SU-DHL-6 (cell line): ENCODE results near the gene CDH22.

ENCODE experiments used
- H2AFZ ChIP-seq: fragments of 200-600 bp; sonication (generic); 2 replicates; pipeline ENCODE4 v1.6.1; 2014; ENCODE audit warnings: low read depth, mild to moderate bottlenecking, moderate library complexity, mixed read lengths, antibody characterized with exemption, low read length; ENCODE audit not compliant: severe bottlenecking
- H3F3A ChIP-seq: fragments of 200-600 bp; shearing (Covaris generic); 2 replicates; pipeline ENCODE4 v1.6.0; 2016; ENCODE audit warnings: antibody characterized with exemption, mild to moderate bottlenecking; ENCODE audit not compliant: insufficient read depth
- H3K27ac ChIP-seq: fragments of 200-600 bp; sonication (generic); 2 replicates; pipeline ENCODE4 v1.5.1; 2016; ENCODE audit warnings: low read depth, mild to moderate bottlenecking, low read length, moderate library complexity, mixed read lengths
- H3K27me3 ChIP-seq: fragments of 200-600 bp; sonication (generic), shearing (Covaris generic); 2 replicates; pipeline ENCODE4 v1.6.0; 2014; ENCODE audit warnings: mild to moderate bottlenecking, low read length
- H3K36me3 ChIP-seq: fragments of 200-600 bp; sonication (generic); 2 replicates; pipeline ENCODE4 v1.6.1; 2014; ENCODE audit warnings: mild to moderate bottlenecking, low read length, mixed read lengths
- H3K4me2 ChIP-seq: fragments of 300-600, 200-600 bp; shearing (Covaris generic), sonication (generic); 2 replicates; pipeline ENCODE4 v1.6.0; 2014; ENCODE audit warnings: low read length, low read depth, mild to moderate bottlenecking; ENCODE audit not compliant: poor library complexity, severe bottlenecking
- H3K4me3 ChIP-seq: fragments of 200-600 bp; sonication (generic); 2 replicates; pipeline ENCODE4 v1.5.1; 2014; ENCODE audit warnings: antibody characterized with exemption, low read length, mild to moderate bottlenecking, mixed read lengths; ENCODE audit not compliant: insufficient read depth, poor library complexity, severe bottlenecking
- H3K79me2 ChIP-seq: fragments of 200-600 bp; sonication (generic); 2 replicates; pipeline ENCODE4 v1.6.1; 2014; ENCODE audit warnings: mild to moderate bottlenecking, low read length, moderate library complexity; ENCODE audit not compliant: insufficient read depth
- H3K9ac ChIP-seq: fragments of 200-600 bp; sonication (generic); 2 replicates; pipeline ENCODE4 v1.7.0; 2014; ENCODE audit warnings: mild to moderate bottlenecking, low read length
- H3K9me2 ChIP-seq: fragments of 200-600 bp; sonication (generic); replicated peaks from 2 replicates; pipeline ENCODE4 v1.6.1; 2014; ENCODE audit warnings: low read length; ENCODE audit not compliant: insufficient read depth
- H3K9me3 ChIP-seq: fragments of 200-600 bp; sonication (generic); 2 replicates; pipeline ENCODE4 v1.6.1; 2014; ENCODE audit warnings: low read length, mixed read lengths; ENCODE audit not compliant: insufficient read depth
- H4K20me1 ChIP-seq: fragments of 200-600 bp; sonication (generic); 2 replicates; pipeline ENCODE4 v1.6.1; 2014; ENCODE audit warnings: low read depth, mild to moderate bottlenecking, antibody characterized with exemption, low read length, moderate library complexity, mixed read lengths
- CTCF ChIP-seq: fragments of 200-600 bp; sonication (generic); IDR thresholded peaks from one replicate; pipeline ENCODE4 v1.5.1; 2017; ENCODE audit warnings: antibody characterized with exemption, mild to moderate bottlenecking, low read length, moderate library complexity; ENCODE audit not compliant: insufficient read depth, poor library complexity, severe bottlenecking
- EZH2phosphoT487 ChIP-seq: fragments of 200-600 bp; sonication (generic), shearing (Covaris generic); conservative IDR thresholded peaks from 2 replicates; pipeline ENCODE4 v1.6.1; 2018; ENCODE audit warnings: mild to moderate bottlenecking, antibody characterized with exemption, low read length, moderate library complexity, mixed read lengths

Gene CDH22

GRCh38 chr20:46175127-46175494 lies 133.2 kb downstream of the CDH22 start:
- Histone ChIP-seq H3K27ac (no peak overlapping the region), H3K4me3 (no peak overlapping the region), H3K36me3 (no peaks in the 10 kb centered on the region), H4K20me1 (no peaks in the 10 kb centered on the region), H3K79me2 (no peaks in the 10 kb centered on the region), H3K9me2 (no peaks in the 10 kb centered on the region), H3F3A (no peaks in the 10 kb centered on the region), H3K9ac (no peak overlapping the region), H3K27me3 (no peaks in the 10 kb centered on the region), H3K9me3 (no peaks in the 10 kb centered on the region), H3K4me2 (no peak overlapping the region), H2AFZ (no peak overlapping the region)
- TF ChIP-seq CTCF (no peak), EZH2phosphoT487 (no peak)

GRCh38 chr20:46174469-46175126 lies 133.7 kb downstream of the CDH22 start:
- H3K4me2 ChIP-seq, result no peak overlapping the region
- H3F3A ChIP-seq, result no peaks in the 10 kb centered on the region
- H2AFZ ChIP-seq, result no peak overlapping the region
- no peaks in the 10 kb centered on the region for H3K36me3 ChIP-seq
- no peaks in the 10 kb centered on the region for H4K20me1 ChIP-seq
- no peak for TF ChIP-seq CTCF
- TF ChIP-seq EZH2phosphoT487, result no peak
- no peaks in the 10 kb centered on the region for H3K9me2 ChIP-seq
- no peak overlapping the region for H3K4me3 ChIP-seq
- H3K9ac ChIP-seq, result no peak overlapping the region
- no peak overlapping the region for H3K27ac ChIP-seq
- no peaks in the 10 kb centered on the region for H3K27me3 ChIP-seq
- H3K79me2 ChIP-seq, result no peaks in the 10 kb centered on the region
- no peaks in the 10 kb centered on the region for H3K9me3 ChIP-seq

- no peaks in the 10 kb centered on the region for H3K27me3 ChIP-seq
These were observed 134.4 kb downstream of the CDH22 start for GRCh38 chr20:46173652-46174468.

More at GRCh38 chr20:46173652-46174468, 134.4 kb downstream of the CDH22 start:
- Histone ChIP-seq H3K9ac (no peak overlapping the region), H3K36me3 (no peaks in the 10 kb centered on the region), H4K20me1 (no peaks in the 10 kb centered on the region), H3K79me2 (no peaks in the 10 kb centered on the region), H2AFZ (no peak overlapping the region), H3K9me2 (no peaks in the 10 kb centered on the region), H3K9me3 (no peaks in the 10 kb centered on the region), H3F3A (no peaks in the 10 kb centered on the region), H3K4me2 (no peak overlapping the region), H3K27ac (no peak overlapping the region), H3K4me3 (no peak overlapping the region)
- TF ChIP-seq CTCF (no peak), EZH2phosphoT487 (no peak)
